ENCODE results near the gene STRBP. TPM values are rescaled to one million over a fixed set of nuclear protein-coding genes. Genes with fewer than 3 reads are reported as not detected.
"Not testable (repeated sequence)": the region's sequence is repeated elsewhere in the genome, so short reads cannot be mapped to it uniquely, and the experiment has no call there.

The STRBP gene
- total RNA-seq, result 10 to 100 TPM; 17.5 to 60.7 (median 43.7) TPM

DNA sequence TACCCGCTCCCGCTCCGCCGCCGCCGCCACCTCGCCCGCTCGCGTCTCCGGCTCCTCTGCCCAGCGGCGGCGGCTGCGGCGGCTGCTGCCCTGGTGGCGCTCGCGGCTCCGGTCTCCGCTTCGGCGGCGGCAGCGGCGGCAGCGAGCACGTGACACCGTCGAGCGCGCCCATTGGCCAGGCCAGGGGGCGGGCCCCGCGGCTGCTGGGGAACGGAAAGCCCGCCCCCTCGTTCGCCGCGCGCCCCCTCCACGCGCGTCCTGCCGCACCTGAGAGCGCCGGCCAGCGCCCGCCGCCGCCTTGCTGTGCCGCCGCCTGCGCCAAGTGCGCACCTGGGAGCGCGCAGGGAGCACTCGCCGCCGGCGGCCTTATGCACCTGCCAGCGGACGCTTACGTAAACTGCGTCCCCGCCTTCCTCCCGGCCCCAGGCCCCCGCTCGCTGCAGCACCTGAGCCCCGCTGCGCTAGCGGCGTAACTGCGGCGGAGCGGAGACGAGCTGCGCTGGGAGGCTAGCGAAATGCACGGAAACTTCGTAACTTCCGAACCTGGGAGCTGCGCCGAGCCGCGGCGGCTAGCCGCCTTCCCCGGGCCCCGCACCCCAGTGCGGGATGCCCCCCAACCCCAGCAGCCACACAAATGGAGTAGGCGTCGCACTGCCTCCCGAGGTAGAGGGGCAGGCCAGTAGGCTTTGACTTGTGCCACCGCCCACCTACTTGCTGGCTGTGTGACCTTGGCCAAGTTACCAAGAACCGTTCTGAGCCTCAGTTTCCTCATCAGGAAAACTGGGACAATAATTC is at the start of gene STRBP:
Gene STRBP, minus strand, starts transcription at position 122 of the 795 bp plus-strand sequence. CDS start 84,452 bp downstream, outside the sequence.
- in situ Hi-C loops (cut with MboI; ENCODE audit: low pct_unique_long_range_greater_than_20kb in 2 of 9, low sequenced_read_pairs in 9 of 9, unreplicated experiment in 9 of 9), result no loop called here
- ATAC-seq (replicated peaks in 6 of 8), result peak; percentile 91 to 95 (median 93)
- WGBS, 10 experiments, result 0 to 20% methylated on average over 1 to 2 of the region's 97 CpGs; no CpG with 5 or more reads in 8 of the 10 experiments
- Histone ChIP-seq H3K4me3 (peak within 1 kb of the TSS; percentile 50 to 94 (median 83)), H3K4me1 (replicated peaks in 1 of 2) (peaks cover 23 to 26% of the 10 kb centered on the region in 2 donors), H3K27ac (peak within 1 kb of the TSS; percentile 84 to 89)

DNA sequence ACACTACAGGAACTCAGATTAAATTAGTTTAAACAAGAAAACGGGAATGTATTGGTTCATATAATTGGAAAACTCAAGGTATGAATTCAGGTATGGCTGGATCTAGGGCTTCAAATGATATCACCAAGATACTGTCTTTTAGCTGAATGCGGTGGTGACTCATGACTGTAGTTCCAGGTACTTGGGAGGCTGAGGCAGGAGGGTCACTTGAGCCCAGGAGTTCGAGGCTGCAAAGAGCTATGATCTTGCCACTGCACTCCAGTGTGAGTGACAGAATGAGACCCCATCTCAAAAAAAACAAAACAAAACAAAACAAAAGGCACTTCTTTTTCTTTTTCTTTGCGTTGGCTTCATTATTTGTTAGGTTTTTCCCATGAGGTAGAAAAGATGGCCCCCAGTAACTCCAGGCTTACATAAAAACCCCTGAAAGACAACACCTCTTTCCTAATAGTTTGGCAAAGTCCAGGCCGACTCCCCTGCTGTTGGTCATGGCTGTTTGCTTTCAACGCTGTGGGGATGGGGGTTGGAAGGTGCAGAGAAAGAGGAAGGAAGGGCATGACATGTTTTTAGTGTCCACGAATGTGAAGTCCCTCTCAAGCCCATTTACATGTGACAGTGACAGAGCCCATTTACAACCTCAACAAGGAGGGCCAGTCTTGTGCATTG is 47.8 kb upstream of the STRBP start:
- in situ Hi-C loops (cut with MboI; ENCODE audit: low pct_unique_long_range_greater_than_20kb in 2 of 9, low sequenced_read_pairs in 9 of 9, unreplicated experiment in 9 of 9), result no loop called here
- H3K27ac ChIP-seq, result no peak overlapping the region
- ATAC-seq (replicated peaks in 6 of 8), result no peak
- H3K4me1 ChIP-seq (replicated peaks in 1 of 2), result peaks cover 0 to 3% of the 10 kb centered on the region in 2 donors
- 28 to 80% (median 52%) methylated on average over 3 to 7 of the region's 7 CpGs for WGBS, 10 experiments
- H3K4me3 ChIP-seq, result no peak overlapping the region

DNA sequence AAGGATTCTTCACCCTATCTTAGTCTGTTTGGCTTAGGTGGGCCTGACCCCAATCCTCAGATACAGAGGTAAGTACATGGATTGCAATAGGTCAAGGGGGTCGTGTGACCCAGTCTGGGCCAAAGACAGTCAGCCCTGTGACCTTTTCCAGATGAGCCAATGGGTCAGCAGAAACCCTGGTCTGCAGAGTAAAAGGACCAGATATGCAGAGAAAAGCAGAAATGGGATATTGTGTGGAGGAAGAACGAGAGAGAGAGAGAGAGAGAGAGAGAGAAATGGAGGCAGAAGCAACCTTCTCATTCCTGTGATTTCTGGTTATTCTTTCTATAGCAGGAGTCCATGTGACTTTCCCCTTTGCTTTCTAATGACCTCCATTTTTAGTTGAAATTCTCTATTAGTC is 47.2 kb upstream of the STRBP start:
- ATAC-seq (replicated peaks in 6 of 8), result no peak
- Histone ChIP-seq H3K27ac (no peak overlapping the region), H3K4me3 (no peak overlapping the region), H3K4me1 (replicated peaks in 1 of 2) (peaks cover 0 to 9% of the 10 kb centered on the region in 2 donors)
- 0 to 100% (median 75%) methylated on average over 1 to 2 of the region's 2 CpGs; no CpG with 5 or more reads in 2 of the 10 experiments for WGBS, 10 experiments
- in situ Hi-C loops (cut with MboI; ENCODE audit: low pct_unique_long_range_greater_than_20kb in 2 of 9, low sequenced_read_pairs in 9 of 9, unreplicated experiment in 9 of 9), result no loop called here

DNA sequence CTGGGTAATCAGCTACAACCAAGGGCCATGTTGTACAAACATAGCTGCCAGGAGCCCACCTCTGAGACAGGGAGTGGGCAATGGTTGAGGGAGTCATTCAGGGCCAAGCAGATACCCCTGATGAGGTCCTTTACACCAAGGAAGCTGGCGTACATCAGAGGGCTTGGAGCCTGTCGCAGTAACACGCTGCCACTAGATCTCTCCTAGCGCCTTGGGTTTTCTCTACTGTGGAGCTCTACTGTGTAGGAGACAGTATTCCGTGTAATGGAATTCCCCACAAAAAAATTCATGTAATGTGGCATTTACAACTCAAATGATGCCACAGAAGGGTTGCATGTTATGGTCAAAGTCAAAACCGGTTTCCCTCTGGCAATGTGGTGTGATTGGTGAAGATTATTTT is 46.2 kb upstream of the STRBP start:
- in situ Hi-C loops (cut with MboI; ENCODE audit: low pct_unique_long_range_greater_than_20kb in 2 of 9, low sequenced_read_pairs in 9 of 9, unreplicated experiment in 9 of 9), result no loop called here
- peaks cover 1 to 9% of the 10 kb centered on the region in 2 donors for H3K4me1 ChIP-seq (replicated peaks in 1 of 2)
- 88 to 100% (median 96%) methylated on average over 1 to 6 of the region's 6 CpGs; no CpG with 5 or more reads in 5 of the 10 experiments for WGBS, 10 experiments
- no peak overlapping the region for H3K4me3 ChIP-seq
- no peak overlapping the region for H3K27ac ChIP-seq
- no peak for ATAC-seq (replicated peaks in 6 of 8)

DNA sequence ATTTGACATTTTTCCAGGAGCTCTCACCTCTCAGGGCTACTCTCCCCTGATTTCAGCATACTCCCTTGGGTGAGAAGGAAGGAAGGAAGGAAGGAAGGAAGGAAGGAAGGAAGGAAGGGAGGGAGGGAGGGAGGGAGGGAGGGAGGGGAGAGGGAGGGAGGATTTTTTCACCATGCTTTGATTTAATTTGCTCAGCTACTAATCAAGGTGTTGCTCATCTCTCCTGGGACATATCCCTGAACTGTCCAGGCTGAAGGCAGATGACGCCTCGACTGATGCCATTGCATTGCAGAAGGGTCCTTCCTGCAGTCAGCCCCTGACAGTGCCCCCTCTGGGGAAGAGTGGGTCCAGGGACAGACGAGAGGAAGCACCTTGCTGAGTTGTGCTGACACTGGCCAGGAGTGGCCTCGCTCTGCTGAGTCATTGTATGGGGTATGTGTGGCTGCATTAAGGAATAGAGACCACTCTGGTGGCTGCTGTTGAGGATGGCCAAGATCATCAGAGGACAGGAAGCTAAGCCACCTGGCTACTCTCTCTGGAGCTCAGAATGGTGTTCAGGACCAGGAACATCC is 44.0 kb upstream of the STRBP start:
- in situ Hi-C loops (cut with MboI; ENCODE audit: low pct_unique_long_range_greater_than_20kb in 2 of 9, low sequenced_read_pairs in 9 of 9, unreplicated experiment in 9 of 9), result no loop called here
- Histone ChIP-seq H3K27ac (no peak overlapping the region), H3K4me1 (replicated peaks in 1 of 2) (peaks cover 3 to 9% of the 10 kb centered on the region in 2 donors), H3K4me3 (no peak overlapping the region)
- WGBS, 10 experiments, result 0 to 60% methylated on average over 1 of the region's 4 CpGs; no CpG with 5 or more reads in 8 of the 10 experiments
- no peak for ATAC-seq (replicated peaks in 6 of 8)

DNA sequence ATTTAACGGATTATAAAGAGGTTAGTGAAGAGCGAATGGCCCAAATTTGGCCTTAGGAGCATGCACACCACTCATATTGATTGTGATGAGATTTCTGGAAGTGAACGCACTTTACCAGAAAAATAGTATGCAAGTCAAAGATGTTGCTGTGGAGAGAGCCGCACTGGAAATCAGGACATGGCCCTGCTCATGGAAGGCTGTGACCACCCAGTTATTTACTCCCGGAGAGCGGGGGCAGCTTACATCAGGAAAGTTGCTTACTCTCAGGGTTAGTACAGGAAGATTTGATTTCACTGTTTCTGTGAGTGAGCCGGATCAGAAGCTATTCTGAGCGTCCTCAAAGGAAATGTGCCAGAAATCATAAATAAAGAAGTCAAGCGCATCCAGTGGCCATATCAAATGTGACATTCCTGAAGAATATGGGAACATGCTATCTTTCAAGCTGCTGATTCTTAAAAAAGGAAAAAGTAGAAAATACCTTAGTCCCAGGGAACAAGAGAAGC is 42.9 kb upstream of the STRBP start:
- peak in 2 of 8 experiments; percentile 36 to 69 for ATAC-seq (replicated peaks in 6 of 8)
- Histone ChIP-seq H3K4me1 (replicated peaks in 1 of 2) (peaks cover 3 to 9% of the 10 kb centered on the region in 2 donors), H3K4me3 (no peak overlapping the region), H3K27ac (no peak overlapping the region)
- in situ Hi-C loops (cut with MboI; ENCODE audit: low pct_unique_long_range_greater_than_20kb in 2 of 9, low sequenced_read_pairs in 9 of 9, unreplicated experiment in 9 of 9), result no loop called here
- 46 to 80% (median 66%) methylated on average over 2 to 9 of the region's 9 CpGs; no CpG with 5 or more reads in 1 of the 10 experiments for WGBS, 10 experiments

DNA sequence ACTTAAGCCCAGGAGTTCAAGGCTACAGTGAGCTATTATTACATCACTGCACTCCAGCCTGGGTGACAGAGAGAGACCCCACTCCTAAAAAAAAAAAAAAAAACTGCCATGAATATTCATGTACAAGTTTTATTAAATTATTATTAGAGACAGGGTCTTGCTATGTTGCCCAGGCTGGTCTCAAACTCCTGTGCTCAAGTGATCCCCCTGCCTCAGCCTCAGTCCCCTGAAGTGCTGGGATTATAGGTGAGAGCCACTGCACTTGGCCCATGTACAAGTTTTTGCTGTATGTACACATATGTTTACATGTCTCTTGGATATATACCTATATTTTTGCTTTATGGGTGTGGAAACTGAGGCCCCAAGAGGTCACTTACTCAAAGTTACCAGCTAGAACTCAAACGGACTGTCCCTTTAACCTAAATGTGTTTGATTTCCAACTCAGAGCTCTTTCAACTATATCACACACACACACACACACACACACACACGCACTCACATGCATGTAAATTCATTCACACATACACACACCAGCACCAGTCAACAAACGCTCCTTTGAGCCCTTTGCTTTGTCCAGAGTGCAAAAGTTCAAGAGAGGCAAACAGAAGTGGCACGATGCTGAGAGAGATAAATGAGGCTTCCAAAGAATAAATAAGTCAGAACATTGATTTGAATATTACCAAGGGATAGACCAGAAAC is 42.3 kb upstream of the STRBP start:
- in situ Hi-C loops (cut with MboI; ENCODE audit: low pct_unique_long_range_greater_than_20kb in 2 of 9, low sequenced_read_pairs in 9 of 9, unreplicated experiment in 9 of 9), result no loop called here
- 0 to 70% (median 33%) methylated on average over 1 to 4 of the region's 4 CpGs; no CpG with 5 or more reads in 2 of the 10 experiments for WGBS, 10 experiments
- Histone ChIP-seq H3K4me1 (replicated peaks in 1 of 2) (peaks cover 3 to 9% of the 10 kb centered on the region in 2 donors), H3K27ac (no peak overlapping the region), H3K4me3 (no peak overlapping the region)
- peak in 3 of 8 experiments; percentile 33 to 83 (median 53) for ATAC-seq (replicated peaks in 6 of 8)

DNA sequence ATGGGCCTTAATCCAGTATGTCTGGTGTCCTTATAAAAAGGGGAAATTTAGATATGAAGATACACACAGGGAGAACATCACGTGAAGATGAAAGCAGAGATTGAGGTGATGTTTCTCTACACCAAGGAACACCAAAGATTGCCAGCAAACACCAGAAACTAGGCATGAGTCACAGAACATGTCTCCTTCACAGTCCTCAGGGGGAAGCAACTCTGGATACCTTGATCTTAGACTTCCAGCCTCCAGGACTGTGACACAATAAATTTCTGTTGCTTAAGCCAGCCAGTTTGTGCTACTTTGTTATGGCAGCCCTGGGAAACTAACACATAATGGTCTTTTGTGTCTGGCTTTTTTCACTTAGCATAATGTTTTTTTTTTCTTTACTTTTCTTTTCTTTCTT is 41.2 kb upstream of the STRBP start:
- H3K27ac ChIP-seq, result no peak overlapping the region
- H3K4me1 ChIP-seq (replicated peaks in 1 of 2), result peaks cover 3 to 12% of the 10 kb centered on the region in 2 donors
- ATAC-seq (replicated peaks in 6 of 8), result peak in 1 of 8 experiments; percentile 37
- in situ Hi-C loops (cut with MboI; ENCODE audit: low pct_unique_long_range_greater_than_20kb in 2 of 9, low sequenced_read_pairs in 9 of 9, unreplicated experiment in 9 of 9), result no loop called here
- 67 to 100% (median 94%) methylated on average over 1 of the region's 1 CpG; no CpG with 5 or more reads in 4 of the 10 experiments for WGBS, 10 experiments
- H3K4me3 ChIP-seq, result no peak overlapping the region

DNA sequence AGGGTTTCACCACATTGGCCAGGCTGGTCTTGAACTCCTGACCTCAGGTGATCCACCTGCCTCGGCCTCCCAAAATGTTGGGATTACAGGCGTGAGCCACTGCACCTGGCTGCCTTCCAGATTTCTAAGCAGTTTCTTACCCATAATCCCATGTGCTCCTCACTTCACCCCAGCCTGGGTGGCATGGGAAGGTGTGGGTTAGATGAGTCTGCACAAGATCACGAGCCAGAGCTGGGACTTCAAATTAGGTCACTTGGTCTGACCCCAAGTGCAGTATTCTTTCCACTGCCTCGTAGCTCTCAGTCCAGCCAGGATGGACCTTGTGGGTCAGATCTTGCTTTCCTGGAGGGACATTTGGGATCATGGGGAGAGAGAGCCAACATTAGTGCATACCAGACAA is 37.5 kb upstream of the STRBP start:
- no peak for ATAC-seq (replicated peaks in 6 of 8)
- Histone ChIP-seq H3K4me1 (replicated peaks in 1 of 2) (peaks cover 3 to 5% of the 10 kb centered on the region in 2 donors), H3K4me3 (no peak overlapping the region), H3K27ac (no peak overlapping the region)
- WGBS, 10 experiments, result 40 to 100% (median 90%) methylated on average over 1 to 3 of the region's 4 CpGs; no CpG with 5 or more reads in 6 of the 10 experiments
- in situ Hi-C loops (cut with MboI; ENCODE audit: low pct_unique_long_range_greater_than_20kb in 2 of 9, low sequenced_read_pairs in 9 of 9, unreplicated experiment in 9 of 9), result no loop called here

DNA sequence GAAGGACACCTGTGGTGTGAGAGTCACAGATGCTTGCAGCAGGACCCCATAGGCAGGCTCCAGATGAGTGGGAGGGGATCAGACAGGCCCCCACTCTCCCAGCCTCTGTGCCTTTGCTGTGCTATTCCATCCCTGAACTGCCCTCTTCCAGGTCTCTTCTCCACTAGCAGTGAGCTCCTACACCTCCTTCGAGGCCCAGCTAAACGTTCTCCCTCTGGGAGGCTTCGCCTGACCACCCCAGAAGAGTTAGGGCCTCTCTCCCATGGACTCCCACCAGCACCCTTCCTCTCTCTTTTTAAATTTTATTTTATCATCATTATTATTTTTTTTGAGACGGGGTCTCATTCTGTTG is 35.9 kb upstream of the STRBP start:
- ATAC-seq (replicated peaks in 6 of 8), result no peak
- in situ Hi-C loops (cut with MboI; ENCODE audit: low pct_unique_long_range_greater_than_20kb in 2 of 9, low sequenced_read_pairs in 9 of 9, unreplicated experiment in 9 of 9), result no loop called here
- Histone ChIP-seq H3K4me1 (replicated peaks in 1 of 2) (peaks cover 0 to 3% of the 10 kb centered on the region in 2 donors), H3K27ac (no peak overlapping the region), H3K4me3 (no peak overlapping the region)
- 60 to 100% (median 75%) methylated on average over 1 to 4 of the region's 4 CpGs; no CpG with 5 or more reads in 1 of the 10 experiments for WGBS, 10 experiments

DNA sequence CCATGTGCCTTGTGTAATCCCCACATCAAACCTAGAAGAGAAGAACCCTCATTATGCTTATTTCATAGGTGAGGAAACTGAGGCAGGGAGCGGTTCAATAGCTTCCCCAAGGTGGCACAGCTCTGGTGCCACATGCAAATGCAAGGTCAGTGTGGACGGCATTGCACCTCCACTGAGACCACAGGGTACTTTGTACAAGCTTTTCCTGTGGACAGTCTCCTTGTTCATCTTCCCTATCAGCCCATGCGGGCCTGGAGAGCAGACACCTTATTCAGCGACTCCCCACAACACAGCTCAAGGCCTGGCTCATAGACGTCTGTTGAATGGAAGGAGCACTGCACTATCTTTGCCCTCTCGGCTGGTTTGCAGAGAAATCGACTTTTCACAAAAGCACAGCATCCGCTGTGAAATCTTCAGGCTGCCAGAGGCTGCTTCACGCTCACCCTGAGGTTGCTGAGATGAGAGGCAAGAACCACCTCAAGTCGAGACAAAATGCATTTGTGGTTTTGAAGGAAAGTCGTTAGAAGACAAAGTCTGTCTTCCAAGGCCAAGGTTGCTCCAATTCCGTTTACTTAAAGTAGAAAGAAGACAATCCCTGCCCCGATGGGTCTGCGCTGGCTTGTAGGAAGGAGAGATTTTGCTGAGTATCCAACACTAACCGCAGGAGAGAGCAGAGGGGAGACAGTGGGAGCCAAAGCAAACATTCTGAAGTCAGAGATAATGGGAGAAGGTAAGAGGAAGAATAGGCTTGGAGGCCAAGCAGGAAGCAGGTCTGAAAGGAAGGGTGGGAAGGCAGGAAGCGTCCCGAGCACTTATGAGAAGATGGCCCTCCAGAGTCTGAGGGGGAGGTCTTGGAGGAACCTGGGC is 34.2 kb upstream of the STRBP start:
- in situ Hi-C loops (cut with MboI; ENCODE audit: low pct_unique_long_range_greater_than_20kb in 2 of 9, low sequenced_read_pairs in 9 of 9, unreplicated experiment in 9 of 9), result no loop called here
- Histone ChIP-seq H3K4me3 (no peak overlapping the region), H3K4me1 (replicated peaks in 1 of 2) (peaks cover 0 to 3% of the 10 kb centered on the region in 2 donors), H3K27ac (no peak overlapping the region)
- WGBS, 10 experiments, result 53 to 100% (median 75%) methylated on average over 1 to 15 of the region's 17 CpGs; no CpG with 5 or more reads in 1 of the 10 experiments
- ATAC-seq (replicated peaks in 6 of 8), result no peak

DNA sequence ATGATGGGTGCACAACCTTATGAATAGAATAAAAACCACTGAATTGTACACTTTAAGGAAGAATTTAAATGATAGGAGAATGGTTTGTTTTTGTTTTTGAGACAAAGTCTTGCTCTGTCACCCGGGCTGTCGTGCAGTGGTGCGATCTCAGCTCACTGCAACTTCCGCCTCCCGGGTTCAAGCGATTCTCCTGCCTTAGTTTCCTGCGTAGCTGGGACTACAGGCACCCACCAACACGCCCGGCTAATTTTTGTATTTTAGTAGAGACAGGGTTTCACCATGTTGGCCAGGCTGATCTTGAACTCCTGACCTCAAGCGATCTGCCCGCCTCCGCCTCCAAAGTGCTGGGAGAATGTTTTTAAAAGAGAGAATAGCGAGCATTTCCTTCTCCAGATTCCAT is 33.5 kb upstream of the STRBP start:
- 56 to 100% (median 82%) methylated on average over 1 to 10 of the region's 13 CpGs; no CpG with 5 or more reads in 2 of the 10 experiments for WGBS, 10 experiments
- H3K4me3 ChIP-seq; in situ Hi-C loops (cut with MboI; ENCODE audit: low pct_unique_long_range_greater_than_20kb in 2 of 9, low sequenced_read_pairs in 9 of 9, unreplicated experiment in 9 of 9); H3K27ac ChIP-seq; H3K4me1 ChIP-seq (replicated peaks in 1 of 2); ATAC-seq (replicated peaks in 6 of 8): not testable (repeated sequence)
